ENCODE data around the gene GTF3C5.

The GTF3C5 gene, protein sequence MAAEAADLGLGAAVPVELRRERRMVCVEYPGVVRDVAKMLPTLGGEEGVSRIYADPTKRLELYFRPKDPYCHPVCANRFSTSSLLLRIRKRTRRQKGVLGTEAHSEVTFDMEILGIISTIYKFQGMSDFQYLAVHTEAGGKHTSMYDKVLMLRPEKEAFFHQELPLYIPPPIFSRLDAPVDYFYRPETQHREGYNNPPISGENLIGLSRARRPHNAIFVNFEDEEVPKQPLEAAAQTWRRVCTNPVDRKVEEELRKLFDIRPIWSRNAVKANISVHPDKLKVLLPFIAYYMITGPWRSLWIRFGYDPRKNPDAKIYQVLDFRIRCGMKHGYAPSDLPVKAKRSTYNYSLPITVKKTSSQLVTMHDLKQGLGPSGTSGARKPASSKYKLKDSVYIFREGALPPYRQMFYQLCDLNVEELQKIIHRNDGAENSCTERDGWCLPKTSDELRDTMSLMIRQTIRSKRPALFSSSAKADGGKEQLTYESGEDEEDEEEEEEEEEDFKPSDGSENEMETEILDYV

DNA sequence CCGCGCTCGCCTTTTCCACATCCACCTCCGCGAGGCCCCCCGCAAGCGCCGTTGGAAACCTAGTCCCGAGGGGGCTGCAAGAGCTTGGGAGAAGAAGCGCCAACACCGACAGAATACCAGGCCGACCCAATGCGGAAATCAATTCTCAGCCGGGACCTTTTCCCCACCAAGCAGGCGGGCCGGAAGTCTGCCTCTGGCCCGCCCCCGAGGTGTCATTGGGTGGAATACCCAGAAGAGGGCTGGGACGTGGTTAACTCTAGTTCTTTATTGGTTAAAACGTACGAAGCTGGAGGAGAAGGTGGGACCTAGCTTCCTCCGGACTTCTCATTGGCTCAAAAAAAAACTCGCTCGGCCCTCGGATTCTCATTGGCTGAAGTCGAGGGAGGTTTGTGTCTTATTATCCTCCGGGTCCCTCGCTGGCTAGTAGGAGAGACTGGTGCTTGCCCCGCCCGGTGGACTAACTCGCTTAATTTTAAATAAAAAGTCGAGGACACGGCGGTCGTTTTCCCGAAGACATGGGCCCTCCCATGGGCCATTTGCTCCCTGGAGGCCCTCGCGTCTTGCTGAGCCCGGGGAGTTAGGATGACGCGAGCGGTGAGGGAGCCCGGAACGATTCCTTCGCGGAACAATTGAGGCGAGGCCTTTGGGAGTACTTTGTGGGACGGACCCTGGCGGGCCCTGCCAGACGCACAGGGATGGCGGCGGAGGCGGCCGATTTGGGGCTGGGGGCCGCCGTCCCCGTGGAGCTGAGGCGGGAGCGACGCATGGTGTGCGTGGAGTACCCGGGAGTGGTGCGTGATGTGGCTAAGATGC lies at the start of gene GTF3C5:
GTF3C5 (plus strand) TSS at position 681 of the 813 bp plus-strand sequence; CDS start at position 696, 15 bp downstream.
- TF ChIP-seq CTCF (IDR thresholded peaks at IDR 0.05): no peak

GRCh38 chr9:132982458-132982857 lies 48.3 kb upstream of the GTF3C5 start:
- TF ChIP-seq CTCF (IDR thresholded peaks at IDR 0.05): no peak

DNA sequence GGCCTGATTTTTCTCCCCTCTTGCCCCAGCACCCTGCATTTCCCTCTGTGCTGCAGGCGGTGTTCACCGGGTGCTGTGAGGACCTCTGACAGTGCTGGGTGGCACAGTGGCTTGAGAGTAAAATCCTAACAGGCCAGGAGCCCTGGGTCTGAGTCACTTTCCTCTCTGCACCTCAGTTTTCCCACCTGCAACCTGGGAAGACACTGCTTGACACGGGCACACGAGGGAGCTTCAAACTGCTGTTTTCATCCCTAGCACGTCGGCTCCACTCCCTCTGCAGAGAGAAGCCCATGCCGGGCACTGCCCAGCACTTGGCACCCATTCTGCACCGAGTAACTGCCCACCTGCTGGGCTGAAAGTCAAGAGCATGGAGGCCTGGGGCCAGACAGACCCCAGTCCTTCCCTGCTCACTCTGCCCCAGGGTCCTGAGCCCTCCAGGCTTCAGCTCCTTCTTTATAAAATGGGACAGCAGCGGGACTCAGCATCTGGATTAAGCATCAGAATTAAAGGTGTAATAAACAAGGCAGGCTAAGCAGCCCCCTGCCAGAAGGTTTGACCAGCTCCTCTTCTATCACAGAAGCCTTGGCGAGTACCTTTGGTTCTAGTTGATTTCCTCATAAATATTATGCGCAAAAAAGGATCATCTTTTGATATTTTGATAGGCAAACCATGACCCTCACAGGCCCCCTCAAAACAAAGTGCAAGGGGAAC lies 47.2 kb upstream of the GTF3C5 start:
- no peak for TF ChIP-seq CTCF (IDR thresholded peaks at IDR 0.05)

GRCh38 chr9:132984202-132985070 lies 46.4 kb upstream of the GTF3C5 start:
- TF ChIP-seq CTCF (IDR thresholded peaks at IDR 0.05): no peak

DNA sequence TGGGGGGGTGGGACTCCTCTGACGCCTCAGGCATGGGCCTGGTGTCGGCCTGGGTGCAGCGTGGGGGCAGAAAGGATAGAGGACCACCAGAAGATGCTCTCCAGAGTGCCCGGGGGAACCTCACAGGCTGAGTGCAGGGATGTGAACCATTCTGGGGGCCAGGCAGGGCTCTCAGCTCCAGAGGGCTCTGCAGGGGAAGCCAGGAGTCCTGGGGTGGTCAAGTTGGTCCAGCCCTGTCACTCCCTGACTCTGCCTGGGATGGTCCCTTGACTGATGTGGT lies 45.8 kb upstream of the GTF3C5 start:
- TF ChIP-seq CTCF (IDR thresholded peaks at IDR 0.05): no peak

GRCh38 chr9:132985489-132985888 lies 45.3 kb upstream of the GTF3C5 start:
- no peak for TF ChIP-seq CTCF (IDR thresholded peaks at IDR 0.05)
